Body of pancreas (tissue), 4 donors: ENCODE results near the gene VPS26C.

ENCODE experiments used
- POLR2A ChIP-seq, 3 donors: fragments of 450-650 bp; IDR thresholded peaks; one replicate each; pipeline ENCODE4 v1.6.1; 2016; ENCODE audit warnings: antibody characterized with exemption in 3 of 3, mild to moderate bottlenecking in 2 of 3
- TF ChIP-seq, protein P1 (sequence below), 7 experiments: fragments of 450-650 bp in 4 of 7; fragments of 200-600 bp in 3 of 7; sonication (generic) in 3 of 7; IDR thresholded peaks; one replicate each; pipeline ENCODE4 v1.5.1; 2016 to 2019; ENCODE audit warnings: antibody characterized with exemption in 7 of 7

DNA sequence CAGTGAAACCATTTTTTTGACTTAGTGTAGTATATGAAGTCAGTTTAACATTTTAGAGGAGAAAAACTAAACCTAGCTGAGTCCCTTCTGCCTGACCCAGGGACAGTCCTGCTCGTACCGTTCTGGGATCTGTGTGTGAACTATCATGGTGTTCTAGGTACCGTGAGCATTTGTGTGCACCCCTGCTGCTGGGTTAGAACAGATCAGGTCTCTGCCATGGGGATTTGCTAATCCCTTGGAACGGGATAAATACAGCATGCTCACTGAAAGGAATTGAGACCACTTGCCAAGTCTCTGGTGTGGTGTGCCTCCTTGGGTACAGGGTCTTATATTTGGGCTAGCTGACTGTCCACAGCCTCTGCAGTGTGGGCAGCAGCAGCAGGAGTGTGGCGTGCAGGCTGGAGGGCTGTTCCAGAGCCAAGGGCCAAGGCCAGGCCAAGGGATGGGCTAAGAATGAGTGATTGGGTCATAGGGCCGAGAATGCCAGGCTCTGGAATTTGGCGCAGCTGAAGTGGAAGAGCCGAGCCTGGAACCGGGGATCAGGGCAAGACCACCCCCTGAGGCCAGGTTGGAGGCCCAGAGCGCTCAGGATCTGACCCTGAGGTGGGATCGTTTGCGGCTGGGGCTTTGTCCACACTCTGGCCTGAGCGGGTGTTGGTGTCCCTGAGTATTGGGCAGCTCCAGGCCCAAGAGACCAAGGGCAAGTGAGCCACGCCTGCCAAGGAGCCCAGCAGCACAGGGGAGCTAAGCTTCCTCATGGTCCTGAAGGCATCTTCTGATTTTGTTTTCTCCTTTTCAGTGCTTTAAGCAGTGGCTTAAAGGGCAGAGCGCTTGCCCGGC lies 66.3 kb downstream of the VPS26C start:
- TF ChIP-seq, protein P1, sequence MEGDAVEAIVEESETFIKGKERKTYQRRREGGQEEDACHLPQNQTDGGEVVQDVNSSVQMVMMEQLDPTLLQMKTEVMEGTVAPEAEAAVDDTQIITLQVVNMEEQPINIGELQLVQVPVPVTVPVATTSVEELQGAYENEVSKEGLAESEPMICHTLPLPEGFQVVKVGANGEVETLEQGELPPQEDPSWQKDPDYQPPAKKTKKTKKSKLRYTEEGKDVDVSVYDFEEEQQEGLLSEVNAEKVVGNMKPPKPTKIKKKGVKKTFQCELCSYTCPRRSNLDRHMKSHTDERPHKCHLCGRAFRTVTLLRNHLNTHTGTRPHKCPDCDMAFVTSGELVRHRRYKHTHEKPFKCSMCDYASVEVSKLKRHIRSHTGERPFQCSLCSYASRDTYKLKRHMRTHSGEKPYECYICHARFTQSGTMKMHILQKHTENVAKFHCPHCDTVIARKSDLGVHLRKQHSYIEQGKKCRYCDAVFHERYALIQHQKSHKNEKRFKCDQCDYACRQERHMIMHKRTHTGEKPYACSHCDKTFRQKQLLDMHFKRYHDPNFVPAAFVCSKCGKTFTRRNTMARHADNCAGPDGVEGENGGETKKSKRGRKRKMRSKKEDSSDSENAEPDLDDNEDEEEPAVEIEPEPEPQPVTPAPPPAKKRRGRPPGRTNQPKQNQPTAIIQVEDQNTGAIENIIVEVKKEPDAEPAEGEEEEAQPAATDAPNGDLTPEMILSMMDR (IDR thresholded peaks at IDR 0.05) = no peak
- TF ChIP-seq POLR2A (IDR thresholded peaks at IDR 0.05) = no peak
